SH-SY5Y (cell line): Measurements from ENCODE around the gene PBX3.

Experiments used
- GATA2 ChIP-seq: IDR thresholded peaks from 2 replicates; pipeline ENCODE4 v1.6.1; 2011; ENCODE audit warnings: mild to moderate bottlenecking, low read depth, low read length
- GATA3 ChIP-seq: IDR thresholded peaks from 2 replicates; pipeline ENCODE4 v1.6.1; 2011; ENCODE audit warnings: low read depth, mild to moderate bottlenecking, low read length, moderate library complexity

The PBX3 gene

DNA sequence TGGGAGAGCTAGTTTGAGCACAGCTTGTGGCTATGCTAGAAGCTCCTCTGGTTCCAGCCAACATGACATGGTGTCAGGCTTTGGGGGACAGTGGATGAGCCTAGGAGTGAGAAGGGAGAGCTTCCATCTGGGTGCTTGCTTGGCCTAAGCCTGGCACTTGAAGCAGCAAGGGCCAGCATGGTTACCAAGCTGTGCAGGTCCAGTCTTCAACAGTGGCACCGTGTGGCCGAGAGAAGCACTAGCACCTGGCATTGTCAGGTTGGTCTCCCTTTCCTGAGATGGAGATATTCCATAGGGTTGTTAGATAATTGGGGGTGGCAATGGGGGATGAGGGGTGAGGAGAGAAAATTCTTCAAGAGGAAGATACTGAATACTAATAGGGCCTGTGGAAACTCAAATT lies 261.9 kb downstream of the PBX3 start:
- TF ChIP-seq GATA2: no peak
- TF ChIP-seq GATA3: no peak

DNA sequence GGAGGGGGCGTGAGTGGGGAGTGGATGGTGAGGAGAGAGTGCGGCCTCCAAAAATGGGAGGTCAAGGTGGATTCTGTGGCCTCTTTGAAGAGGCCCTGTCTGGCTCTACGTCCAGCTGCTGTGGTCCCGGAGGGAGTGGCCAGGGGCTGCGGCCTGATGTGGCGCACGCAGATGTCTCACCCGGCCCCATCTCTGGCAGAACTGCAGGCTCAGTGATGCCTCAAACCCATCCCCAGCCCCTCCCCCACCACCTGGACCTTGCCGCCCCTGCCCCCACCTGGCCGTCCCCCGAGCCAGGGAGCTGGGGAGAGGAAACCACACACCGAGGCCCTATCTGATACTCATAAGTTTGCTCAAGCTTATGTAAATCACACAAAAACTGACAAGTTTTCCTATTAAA lies 267.6 kb downstream of the PBX3 start:
- TF ChIP-seq GATA2 (no peak), GATA3 (no peak)

DNA sequence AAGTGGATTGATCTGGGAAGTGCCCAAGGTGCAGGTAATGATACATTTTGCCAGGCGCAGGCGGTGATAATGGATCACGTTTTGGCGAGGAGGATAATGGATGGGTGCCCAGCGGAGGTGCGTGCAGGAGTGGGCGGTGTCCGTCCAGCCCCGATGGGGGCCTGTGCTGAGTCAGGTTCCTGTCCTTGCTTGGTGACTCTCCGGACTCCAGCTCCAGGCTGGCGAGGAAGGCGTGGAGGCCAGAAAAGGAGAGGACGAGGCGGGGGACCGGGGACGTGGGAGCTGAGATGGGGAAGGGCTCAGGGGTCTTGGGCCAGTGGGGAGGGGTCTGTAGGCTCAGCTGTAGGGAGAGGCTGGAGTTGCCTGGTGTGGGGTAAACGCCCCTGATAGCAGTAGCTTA lies 268.3 kb downstream of the PBX3 start:
- TF ChIP-seq GATA2: no peak
- no peak for TF ChIP-seq GATA3

DNA sequence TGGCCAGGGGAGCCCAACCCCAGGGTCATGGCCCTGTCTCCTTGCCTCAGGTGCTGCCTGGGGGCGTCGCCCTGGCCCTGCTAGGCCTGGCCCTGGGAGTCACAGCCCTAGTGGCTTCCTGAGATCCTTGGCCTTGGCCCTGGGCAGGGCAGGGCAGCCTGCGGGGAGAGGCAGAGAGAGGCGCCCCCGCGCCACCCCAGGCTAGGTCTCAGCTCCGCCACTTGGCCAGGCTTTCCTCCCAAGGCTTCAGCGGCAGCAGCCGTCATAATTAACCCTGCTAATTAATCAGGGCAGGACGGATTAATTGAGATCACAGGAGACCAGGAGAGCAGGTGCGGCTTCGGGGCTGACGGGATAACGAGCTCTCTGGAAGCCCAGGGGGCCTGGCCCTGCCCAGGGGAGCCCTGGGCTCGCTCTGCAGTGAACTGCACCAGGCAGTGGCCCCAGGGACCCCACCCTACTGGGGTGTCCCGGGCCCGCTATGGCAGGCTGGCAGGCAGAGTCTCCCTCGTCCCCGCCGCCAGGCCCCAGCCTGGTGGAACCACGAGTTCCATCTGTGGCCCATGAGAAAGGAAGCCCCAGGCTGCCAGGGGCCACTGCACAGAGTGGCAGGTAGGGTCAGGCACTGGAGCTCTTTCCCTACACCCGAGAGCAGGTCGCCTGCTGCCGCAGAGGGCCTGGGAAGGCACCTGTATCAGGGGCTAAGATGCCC lies 269.6 kb downstream of the PBX3 start:
- TF ChIP-seq GATA3 (no peak), GATA2 (no peak)
